SK-N-MC (cell line): ENCODE measurements around the gene ANKS1B.

ENCODE experiments used
- EZH2 ChIP-seq: fragments of 200-600 bp; sonication (generic); IDR thresholded peaks from one replicate; pipeline ENCODE4 v1.6.1; 2017; ENCODE audit warnings: antibody characterized with exemption
- FOXP2 ChIP-seq: optimal IDR thresholded peaks from 2 replicates; pipeline ENCODE3; 2011; ENCODE audit warnings: mild to moderate bottlenecking, moderate library complexity; ENCODE audit not compliant: insufficient read depth; ENCODE audit errors: extremely low read length, control extremely low read depth
- POLR2AphosphoS5 ChIP-seq: IDR thresholded peaks from 2 replicates; pipeline ENCODE4 v1.6.1; 2012; ENCODE audit warnings: mild to moderate bottlenecking, low read depth, low read length, borderline replicate concordance

GRCh38 chr12:99063182-99063581, 921.6 kb downstream of the ANKS1B start:
- TF ChIP-seq EZH2 (no peak), POLR2AphosphoS5 (no peak), FOXP2 (no peak)
